ENCODE measurements around the gene PDZD7.

PDZD7 gene

GRCh38 chr10:101063050-101063525 is 32.2 kb upstream of the PDZD7 start (continued):
- TF ChIP-seq ZBTB11 (tag by site-specific recombination; conservative IDR thresholded peaks at IDR 0.05; ENCODE audit: low read depth): no peak
- TF ChIP-seq ZNF274 (IDR thresholded peaks at IDR 0.05; ENCODE audit: low read length): no peak
- TF ChIP-seq ZNF274 (tag by site-specific recombination; IDR thresholded peaks at IDR 0.05; ENCODE audit: borderline replicate concordance): no peak
- no peak for TF ChIP-seq ZNF391 (tag by site-specific recombination; IDR thresholded peaks at IDR 0.05; ENCODE audit: borderline replicate concordance, low read depth)
- TF ChIP-seq ZSCAN30 (tag by site-specific recombination; IDR thresholded peaks at IDR 0.05): no peak
- TF ChIP-seq KLF1 (tag by site-specific recombination; IDR thresholded peaks at IDR 0.05): no peak
- TF ChIP-seq FEZF1 (tag by site-specific recombination; IDR thresholded peaks at IDR 0.05): no peak
- no peak for TF ChIP-seq ZXDB (tag by site-specific recombination; IDR thresholded peaks at IDR 0.05)

- ChIA-PET POLR2A (interaction anchor here (1.8 to 2.3 kb wide), 3 partner anchors 20 to 51 kb away, joined by 4 to 32 read pairs (median 9); partner anchors contain the start of genes PDZD7 and SFXN3), CTCF (interaction anchor here (0.9 to 5.1 kb wide), 6 partner anchors 12 to 70 kb away, joined by 4 to 74 read pairs (median 6); no protein-coding TSS in a partner anchor)
- no peak overlapping the region for H3K4me3 ChIP-seq (ENCODE audit: low read depth, low read length)
- peaks cover 22% of the 10 kb centered on the region for H3K4me1 ChIP-seq (ENCODE audit: control insufficient read depth, insufficient read depth, low read length)
- H3K36me3 ChIP-seq (ENCODE audit: control insufficient read depth in 2 of 2, insufficient read depth in 1 of 2, low read length in 2 of 2): peaks cover under 1 to 3% of the 10 kb centered on the region in 2 experiments; a peak in 2 of 3 replicates
- H3K9me3 ChIP-seq (ENCODE audit: control insufficient read depth, insufficient read depth, low read depth, low read length): no peaks in the 10 kb centered on the region
- peak overlapping the region; percentile 97; the same call in 1 of the 2 replicates for H3K27ac ChIP-seq (ENCODE audit: extremely low read depth, low read depth, low read length)
- peak; percentile 49 for TF ChIP-seq OSR2 (tag by site-specific recombination; IDR thresholded peaks at IDR 0.05)
- TF ChIP-seq ZNF785 (tag by site-specific recombination; IDR thresholded peaks at IDR 0.05): no peak
- TF ChIP-seq ZNF140 (tag by site-specific recombination; IDR thresholded peaks at IDR 0.05): no peak
- no peak for TF ChIP-seq ZFP37 (tag by site-specific recombination; IDR thresholded peaks at IDR 0.05)
- TF ChIP-seq ZNF266 (tag by site-specific recombination; IDR thresholded peaks at IDR 0.05; ENCODE audit: low read depth): no peak
- TF ChIP-seq MZF1 (tag by site-specific recombination; IDR thresholded peaks at IDR 0.05; ENCODE audit: borderline replicate concordance): no peak
- peak; percentile 20 for TF ChIP-seq ZBTB8A (tag by site-specific recombination; IDR thresholded peaks at IDR 0.05)
- TF ChIP-seq MEIS1 (CRISPR knock-in tag; IDR thresholded peaks at IDR 0.05; ENCODE audit: borderline replicate concordance): no peak
- no peak for TF ChIP-seq ZNF157 (tag by site-specific recombination; IDR thresholded peaks at IDR 0.05)
- peak; percentile 70; the same call in 1 of the 2 replicates for TF ChIP-seq ZBTB44 (tag by site-specific recombination; IDR thresholded peaks at IDR 0.05)
- TF ChIP-seq GLIS2 (tag by site-specific recombination; IDR thresholded peaks at IDR 0.05): peak; percentile 11; the same call in 1 of the 2 replicates
- no peak for TF ChIP-seq PRDM6 (tag by site-specific recombination; IDR thresholded peaks at IDR 0.05)
- TF ChIP-seq ZNF529 (tag by site-specific recombination; IDR thresholded peaks at IDR 0.05; ENCODE audit: insufficient replicate concordance): no peak
- TF ChIP-seq PRDM10 (tag by site-specific recombination; IDR thresholded peaks at IDR 0.05): no peak
Measured at GRCh38 chr10:101062232-101063049, 31.5 kb upstream of the PDZD7 start.
